SH-SY5Y (cell line): Measurements from ENCODE around the gene WDR20.

Source experiments
- GATA2 ChIP-seq: IDR thresholded peaks from 2 replicates; pipeline ENCODE4 v1.6.1; 2011; ENCODE audit warnings: mild to moderate bottlenecking, low read depth, low read length
- GATA3 ChIP-seq: IDR thresholded peaks from 2 replicates; pipeline ENCODE4 v1.6.1; 2011; ENCODE audit warnings: low read depth, mild to moderate bottlenecking, low read length, moderate library complexity

GRCh38 chr14:102213984-102214658, 74.4 kb downstream of the WDR20 start:
- no peak for TF ChIP-seq GATA2
- TF ChIP-seq GATA3 = no peak
